Stomach (tissue), 9 donors: ENCODE measurements around the gene CFAP299. TPM values are rescaled to one million over a fixed set of nuclear protein-coding genes. Genes with fewer than 3 reads are reported as not detected.

ENCODE experiments used
- DNase-seq, 2 donors: peaks; one replicate each; pipeline versions ENCODE4 v3.0.0 to v3.0.0-alpha.2; 2013 to 2019
- H3K27ac ChIP-seq, 5 donors: fragments of 200-600 bp in 4 of 5; sonication (generic) in 4 of 5; one replicate each; pipeline ENCODE4 v1.5.1; 2013 to 2019; ENCODE audit warnings: mild to moderate bottlenecking in 1 of 5, moderate library complexity in 1 of 5
- H3K27me3 ChIP-seq, 3 donors: fragments of 200-600 bp; sonication (generic); one replicate each; pipeline ENCODE4 v1.5.1; 2017 to 2019; ENCODE audit warnings: mixed run types in 1 of 3
- H3K36me3 ChIP-seq, 4 donors: fragments of 200-600 bp; sonication (generic); 1 replicate in 3 of 4; 2 replicates in 1 of 4; pipeline ENCODE4 v1.5.1; 2016 to 2019
- H3K4me1 ChIP-seq, 4 donors: fragments of 200-600 bp; sonication (generic); one replicate each; pipeline ENCODE4 v1.5.1; 2016 to 2019
- H3K4me3 ChIP-seq, 4 donors: fragments of 200-600 bp; sonication (generic) in 3 of 4; one replicate each; pipeline ENCODE4 v1.5.1; 2016 to 2019; ENCODE audit warnings: mild to moderate bottlenecking in 1 of 4
- H3K9me3 ChIP-seq, 4 donors: fragments of 200-600 bp; sonication (generic); one replicate each; pipeline ENCODE4 v1.5.1; 2016 to 2019
- CTCF ChIP-seq, 7 experiments: fragments of 450-650 bp in 4 of 7; fragments of 200-600 bp in 3 of 7; sonication (generic) in 3 of 7; IDR thresholded peaks; one replicate each; pipeline ENCODE4 v1.5.1; 2016 to 2019; ENCODE audit warnings: antibody characterized with exemption in 7 of 7, control low read depth in 2 of 7, mild to moderate bottlenecking in 1 of 7
- EP300 ChIP-seq: sonication (generic); formaldehyde crosslinking; IDR thresholded peaks from one replicate; pipeline ENCODE4 v1.6.1; 2017; ENCODE audit warnings: antibody characterized with exemption
- POLR2A ChIP-seq, 4 donors: fragments of 450-650 bp; IDR thresholded peaks; one replicate each; pipeline ENCODE4 v1.6.1; 2016; ENCODE audit warnings: antibody characterized with exemption in 4 of 4, control low read depth in 2 of 4, mild to moderate bottlenecking in 1 of 4, moderate library complexity in 1 of 4
- POLR2AphosphoS5 ChIP-seq, 3 donors: sonication (generic); formaldehyde crosslinking; IDR thresholded peaks; one replicate each; pipeline ENCODE4 v1.6.1; 2016; ENCODE audit warnings: antibody characterized with exemption in 3 of 3
- WGBS, 5 donors: extraction: QIAGEN DNeasy Blood & Tissue Kit in 3 of 5; methylation state at CpG; one replicate each; pipeline versions ENCODE4 v1.1.5 to v1.1.7; 2013 to 2018; 5-methylcytosine and 5-hydroxymethylcytosine counted together
- intact Hi-C: fragments of 100-400 bp; cut with DNase I; formaldehyde crosslinking; loops from one replicate; pipeline ENCODE4 v1.15.1; 2023; ENCODE audit warnings: low total_unique reads
- polyA plus RNA-seq, 3 donors: library from polyadenylated mRNA; stranded (reverse); fragments of 200-250 nt; gene quantifications; one replicate each; pipeline ENCODE4 v1.2.3, GENCODE V29; 2013
- total RNA-seq, 5 donors: library from RNA; depleted of rRNA; stranded (reverse); fragments of >200 nt; gene quantifications; one replicate each; pipeline versions ENCODE4 v1.1.0 to v1.2.3, GENCODE V29; 2014 to 2016
- donor health status: healthy with polysubstance abuse.
- donor health status: Bipolar disorder and iron deficiency.
- donor health status: healthy.

The CFAP299 gene
- total and polyA plus RNA-seq, 8 donors, result 0.73 TPM; not detected in 7

DNA sequence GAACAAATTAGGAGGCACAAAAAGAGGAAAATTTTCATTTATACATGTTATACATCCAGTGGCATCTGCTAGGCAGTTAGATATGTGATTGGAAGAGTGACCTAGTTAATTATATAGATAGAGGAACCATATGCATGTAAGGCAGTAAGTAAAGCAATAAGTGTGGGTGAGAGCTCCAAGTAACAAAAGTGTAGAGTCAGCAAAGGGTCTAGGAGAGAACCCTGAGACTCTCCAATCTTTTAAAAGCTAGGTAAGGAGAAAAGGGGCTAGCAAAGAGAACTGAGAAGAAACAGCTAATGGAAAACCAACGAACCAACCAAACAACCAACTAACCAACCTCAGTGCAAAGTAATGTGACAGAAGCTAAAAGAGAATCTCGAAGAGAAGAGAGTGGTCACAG, 3.8 kb upstream of the CFAP299 start:
- Histone ChIP-seq H3K36me3 (no peaks in the 10 kb centered on the region), H3K4me1 (peaks cover 6 to 18% (median 16%) of the 10 kb centered on the region in 4 donors), H3K27me3 (peaks cover 0 to 22% (median 14%) of the 10 kb centered on the region in 3 donors), H3K4me3 (no peak overlapping the region), H3K27ac (no peak overlapping the region), H3K9me3 (no peaks in the 10 kb centered on the region)
- intact Hi-C loops, result no loop called here
- no peak for DNase-seq
- TF ChIP-seq POLR2A (IDR thresholded peaks at IDR 0.05), result no peak
- TF ChIP-seq EP300, result no peak
- no peak for TF ChIP-seq CTCF (IDR thresholded peaks at IDR 0.05)
- no peak for TF ChIP-seq POLR2AphosphoS5 (IDR thresholded peaks at IDR 0.05)
- WGBS, 5 donors, result 77 to 86% (median 79%) methylated on average over 2 of the region's 2 CpGs

DNA sequence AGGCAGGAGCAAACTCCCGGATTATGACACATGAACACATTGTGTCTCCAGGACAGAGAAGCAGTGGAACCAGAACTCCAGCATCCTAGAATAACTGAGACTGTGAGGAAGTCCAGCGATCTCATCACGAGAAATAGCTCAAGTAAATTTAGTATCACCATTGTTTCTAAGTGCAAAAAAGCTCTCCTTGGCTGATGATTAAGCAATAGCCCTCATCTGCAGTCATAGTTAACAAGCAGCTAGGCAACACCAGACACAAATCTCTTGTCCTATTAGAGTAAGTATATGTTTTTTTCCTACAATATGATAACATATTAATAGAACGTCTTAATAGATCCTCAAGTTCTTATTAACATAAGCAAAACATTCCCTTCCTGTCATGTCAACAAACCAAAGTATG, 2.4 kb upstream of the CFAP299 start:
- H3K27me3 ChIP-seq, result peaks cover 0 to 22% (median 14%) of the 10 kb centered on the region in 3 donors
- H3K4me1 ChIP-seq, result peaks cover 6 to 19% (median 17%) of the 10 kb centered on the region in 4 donors
- no peak overlapping the region for H3K27ac ChIP-seq
- TF ChIP-seq POLR2A (IDR thresholded peaks at IDR 0.05), result no peak
- TF ChIP-seq EP300, result no peak
- TF ChIP-seq CTCF (IDR thresholded peaks at IDR 0.05), result no peak
- no peak for TF ChIP-seq POLR2AphosphoS5 (IDR thresholded peaks at IDR 0.05)
- H3K4me3 ChIP-seq, result no peak overlapping the region
- WGBS, 5 donors, result 59 to 65% (median 62%) methylated on average over 4 of the region's 4 CpGs
- no peaks in the 10 kb centered on the region for H3K9me3 ChIP-seq
- intact Hi-C loops, result no loop called here
- H3K36me3 ChIP-seq, result no peaks in the 10 kb centered on the region
- DNase-seq, result no peak

GRCh38 chr4:80334568-80334967, 962 bp upstream of the CFAP299 start:
- Histone ChIP-seq H3K4me3 (no peak overlapping the region), H3K9me3 (no peaks in the 10 kb centered on the region), H3K36me3 (no peaks in the 10 kb centered on the region), H3K27ac (no peak overlapping the region), H3K4me1 (peaks cover 6 to 19% (median 17%) of the 10 kb centered on the region in 4 donors), H3K27me3 (peaks cover 0 to 22% (median 14%) of the 10 kb centered on the region in 3 donors)
- no peak for TF ChIP-seq CTCF (IDR thresholded peaks at IDR 0.05)
- no peak for TF ChIP-seq EP300
- TF ChIP-seq POLR2A (IDR thresholded peaks at IDR 0.05), result no peak
- no peak for TF ChIP-seq POLR2AphosphoS5 (IDR thresholded peaks at IDR 0.05)
- no peak for DNase-seq
- WGBS, 5 donors, result 63 to 74% (median 72%) methylated on average over 1 of the region's 1 CpG
- intact Hi-C loops, result no loop called here

DNA sequence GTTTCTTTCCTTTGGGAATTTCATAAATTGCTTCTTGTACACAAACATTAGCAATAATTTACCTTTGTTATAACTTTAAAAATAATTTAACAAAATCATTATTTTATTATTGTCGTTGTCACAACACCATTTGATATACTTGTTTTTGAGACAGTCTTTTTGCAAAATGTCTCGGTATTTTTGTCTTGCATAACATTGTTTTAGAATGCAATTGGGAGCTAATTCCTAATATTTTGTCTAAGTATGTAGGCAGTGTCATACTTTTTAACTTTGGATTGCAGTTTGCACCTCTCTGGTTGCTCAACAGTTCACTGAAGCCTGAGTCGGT, 340 bp upstream of the CFAP299 start:
- H3K4me1 ChIP-seq, result peaks cover 6 to 19% (median 17%) of the 10 kb centered on the region in 4 donors
- H3K9me3 ChIP-seq, result peaks cover 0 to under 1% (median 0%) of the 10 kb centered on the region in 4 donors
- DNase-seq, result no peak
- no peak overlapping the region for H3K27ac ChIP-seq
- intact Hi-C loops, result no loop called here
- H3K27me3 ChIP-seq, result peaks cover 0 to 22% (median 14%) of the 10 kb centered on the region in 3 donors
- TF ChIP-seq POLR2AphosphoS5 (IDR thresholded peaks at IDR 0.05), result no peak
- TF ChIP-seq EP300, result no peak
- TF ChIP-seq POLR2A (IDR thresholded peaks at IDR 0.05), result no peak
- no peak for TF ChIP-seq CTCF (IDR thresholded peaks at IDR 0.05)
- no peaks in the 10 kb centered on the region for H3K36me3 ChIP-seq
- H3K4me3 ChIP-seq, result peak overlapping the region; percentile 50 to 68 (median 62)
- 6 to 18% (median 12%) methylated on average over 3 of the region's 3 CpGs for WGBS, 5 donors
